ENCODE data around the gene BST1.
"Not testable (repeated sequence)": the region's sequence is repeated elsewhere in the genome, so short reads cannot be mapped to it uniquely, and the experiment has no call there.

The BST1 gene

DNA sequence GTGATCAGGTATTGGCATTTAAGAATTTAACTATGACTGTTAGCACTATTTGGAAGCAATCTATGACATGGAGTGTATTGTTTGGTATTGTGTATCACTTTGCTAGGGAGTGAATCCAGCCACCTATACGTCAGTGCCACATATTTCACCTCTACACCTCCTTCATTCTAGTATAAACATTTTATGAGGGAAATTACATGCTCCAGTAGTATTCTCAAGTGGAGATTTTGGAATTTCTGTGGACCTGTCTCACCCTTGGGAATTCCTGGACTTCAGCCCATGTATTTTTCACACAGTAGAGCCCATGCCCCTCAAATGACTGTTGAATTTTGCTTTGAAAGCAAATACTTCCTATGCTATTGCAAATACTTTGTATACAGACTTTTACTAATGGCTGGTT lies 11.3 kb downstream of the BST1 start:
- DNase-seq = no peak

DNA sequence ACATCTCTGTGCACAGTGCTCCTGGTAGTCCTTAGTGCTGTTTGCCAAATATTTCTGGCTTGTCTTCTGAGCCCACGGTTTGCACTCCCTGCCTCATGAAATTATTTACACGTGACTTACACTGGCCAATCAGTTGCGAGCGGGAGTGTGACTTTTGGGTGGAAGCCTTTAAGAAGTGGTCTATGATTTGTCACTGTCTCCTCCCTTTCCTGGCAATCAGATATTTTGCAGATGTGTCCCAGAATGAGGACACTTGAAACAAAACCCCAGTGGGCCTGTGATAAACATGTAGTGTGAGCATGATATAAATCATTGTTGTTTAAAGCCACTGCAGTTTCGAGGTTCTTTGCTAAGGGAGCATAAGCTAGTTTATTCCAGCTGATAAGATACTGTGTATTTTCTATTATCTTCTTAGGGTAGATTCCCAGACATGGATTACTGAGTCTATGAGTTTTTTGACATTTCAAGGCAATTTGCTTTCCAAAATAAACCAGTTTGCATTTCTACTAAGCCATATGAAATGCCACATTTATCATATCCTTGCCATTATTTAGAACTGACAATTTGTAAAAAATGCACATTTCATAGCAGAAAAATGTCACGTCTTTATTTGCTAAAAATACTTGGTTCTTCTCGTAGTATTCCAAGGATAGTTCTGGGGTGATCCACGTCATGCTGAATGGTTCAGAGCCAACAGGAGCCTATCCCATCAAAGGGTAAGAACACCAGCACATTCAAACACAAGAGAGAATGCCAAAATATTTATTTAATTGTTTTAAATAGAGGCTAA lies 12.0 kb downstream of the BST1 start:
- no peak for DNase-seq

DNA sequence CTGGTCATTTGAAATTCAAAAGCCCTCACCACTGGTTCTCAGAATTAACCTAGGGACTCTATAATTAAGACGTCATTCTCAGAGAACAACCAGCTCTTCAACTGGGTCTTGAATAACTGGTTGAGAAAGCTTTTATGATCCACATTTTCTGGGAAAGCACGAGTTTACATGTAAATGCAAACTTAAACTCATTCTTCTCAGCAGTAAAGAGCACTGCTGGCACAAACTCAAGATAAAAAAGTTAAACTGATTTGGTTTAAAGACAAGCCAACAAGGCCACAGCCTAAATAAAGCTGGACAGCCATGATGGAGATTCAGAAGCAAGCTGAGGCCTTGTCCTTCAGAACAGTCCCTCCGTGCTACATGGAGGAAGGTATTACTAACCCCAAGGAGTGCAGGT lies 13.2 kb downstream of the BST1 start:
- no peak for DNase-seq

DNA sequence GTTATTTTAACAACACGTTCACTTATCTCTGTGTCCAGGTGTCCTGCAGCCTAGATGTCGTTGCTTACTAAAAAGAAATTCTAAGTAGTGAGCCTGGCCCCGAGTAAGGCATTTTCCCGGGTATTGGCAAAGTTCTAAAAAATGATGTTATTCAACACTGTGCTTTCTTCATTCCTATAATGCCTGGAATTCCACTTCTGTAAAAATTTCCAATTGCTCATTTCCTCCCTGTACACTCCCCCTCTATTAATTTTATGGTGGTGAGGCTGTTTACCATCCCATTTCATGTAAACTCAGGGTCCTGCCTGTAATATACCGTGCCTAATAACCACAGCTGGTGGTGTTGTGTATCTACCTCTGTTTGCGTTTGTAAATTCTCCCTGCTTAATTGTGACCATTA lies 14.2 kb downstream of the BST1 start:
- no peak for DNase-seq

DNA sequence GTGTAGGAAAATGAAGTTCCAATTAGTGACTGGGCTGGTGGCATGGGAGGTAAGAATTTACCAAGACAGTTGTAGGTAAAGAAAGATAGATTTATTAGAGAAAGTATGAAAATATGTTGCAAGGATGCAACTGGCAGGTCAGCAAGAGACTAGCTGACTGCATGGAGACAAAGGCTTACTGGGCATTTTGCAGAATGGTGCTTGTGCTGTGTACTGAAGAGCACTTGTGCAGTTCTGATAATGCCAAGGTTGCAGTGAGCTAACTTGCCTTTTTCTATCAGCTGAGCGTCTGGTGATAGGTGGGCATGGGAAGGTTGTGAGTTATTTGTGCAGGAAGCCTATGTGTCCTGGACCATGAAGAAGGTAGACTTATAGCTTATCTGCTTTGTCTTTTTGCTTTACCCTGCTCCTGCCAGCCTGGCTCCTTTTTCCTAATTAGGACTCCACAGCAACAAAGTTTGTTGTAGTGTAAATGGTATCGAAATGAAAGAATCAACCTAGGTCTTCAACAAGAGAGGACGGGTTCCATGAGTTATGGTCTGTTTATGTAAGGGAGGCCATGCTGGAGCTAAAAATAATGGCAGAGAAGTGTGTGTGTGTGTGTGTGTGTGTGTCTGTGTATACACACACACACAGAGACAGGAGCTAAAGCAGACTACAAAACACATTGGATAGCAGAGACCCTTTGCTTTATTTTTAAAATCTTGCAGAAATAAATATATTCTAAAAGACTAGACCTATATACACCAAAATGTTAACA lies 15.0 kb downstream of the BST1 start:
- no peak for DNase-seq

DNA sequence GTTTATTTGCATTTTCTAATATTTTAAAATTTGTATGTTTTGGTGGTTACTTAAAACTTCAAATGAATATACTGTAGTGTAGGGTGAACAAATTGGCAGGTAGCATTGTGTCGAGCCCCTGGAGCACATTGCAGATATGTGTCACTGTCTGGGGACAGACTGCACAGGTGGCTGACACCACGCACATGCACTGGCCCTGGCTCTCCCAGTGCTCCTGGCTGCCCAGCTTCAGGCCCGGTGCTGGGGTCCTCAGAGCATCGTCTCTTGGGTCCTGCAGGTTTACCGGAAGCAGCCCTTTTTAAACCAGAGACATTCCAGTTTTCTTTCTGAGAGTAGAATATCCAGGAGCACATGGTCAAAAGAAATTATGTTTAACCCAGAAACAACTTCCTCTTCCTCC lies 15.6 kb downstream of the BST1 start:
- no peak for DNase-seq

DNA sequence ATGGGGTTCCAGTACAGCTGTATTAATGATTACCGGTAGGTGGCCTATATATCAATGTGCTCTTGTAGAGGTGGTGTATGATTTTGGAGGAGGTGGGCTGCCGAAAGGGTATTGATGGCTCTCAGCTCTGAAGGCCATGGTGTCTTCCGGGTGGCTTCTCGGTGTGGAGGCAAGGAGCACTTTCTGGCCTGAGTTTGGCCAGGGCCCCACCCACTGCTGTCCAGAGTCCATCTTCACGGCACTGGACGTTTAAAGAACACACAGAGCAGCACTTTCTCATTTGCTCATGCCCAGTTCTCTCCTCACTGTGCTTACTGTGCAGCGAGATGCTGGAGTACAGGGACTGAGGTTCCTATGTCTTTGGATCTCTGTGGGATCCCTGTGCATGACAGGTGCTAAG lies 16.1 kb downstream of the BST1 start:
- DNase-seq = no peak

DNA sequence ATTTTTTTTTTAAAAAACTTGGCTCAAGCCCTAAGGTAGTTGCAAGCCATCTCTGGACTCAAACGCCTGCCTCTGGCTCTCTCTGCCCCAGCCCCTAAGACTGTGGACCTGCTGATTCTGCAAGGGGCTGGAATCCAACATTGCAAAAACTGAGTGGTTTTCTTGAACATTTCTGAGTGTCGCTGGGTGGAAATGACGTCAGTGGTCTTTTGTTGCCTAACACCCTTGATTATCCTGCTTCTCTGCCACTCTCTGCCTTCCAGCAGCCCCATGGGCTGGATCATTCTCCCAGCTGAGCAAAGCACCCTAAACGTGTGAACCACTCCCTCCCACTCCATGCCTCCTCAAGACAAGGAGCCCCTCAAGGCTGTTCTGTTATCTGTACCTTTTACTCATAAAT lies 16.6 kb downstream of the BST1 start:
- DNase-seq = no peak

DNA sequence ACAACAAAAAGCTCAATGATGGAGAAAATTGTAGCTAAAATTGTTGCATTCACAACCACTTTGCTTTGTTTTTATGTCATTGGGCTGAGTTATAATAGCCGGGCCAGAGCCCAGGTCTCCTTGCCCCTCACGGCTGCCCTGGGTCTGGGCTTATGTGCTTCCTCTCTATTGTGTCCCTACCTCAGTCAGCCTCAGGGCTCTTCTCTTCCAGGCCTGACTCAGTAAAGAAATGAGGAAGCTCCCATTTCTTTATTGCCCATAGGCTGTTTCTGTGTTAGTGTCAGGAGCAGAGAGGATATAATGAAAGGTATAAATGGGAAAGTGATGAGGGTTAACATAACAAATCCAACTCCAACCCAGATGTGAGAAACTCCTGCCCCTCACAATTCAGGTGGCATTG lies 18.0 kb downstream of the BST1 start:
- DNase-seq = no peak

DNA sequence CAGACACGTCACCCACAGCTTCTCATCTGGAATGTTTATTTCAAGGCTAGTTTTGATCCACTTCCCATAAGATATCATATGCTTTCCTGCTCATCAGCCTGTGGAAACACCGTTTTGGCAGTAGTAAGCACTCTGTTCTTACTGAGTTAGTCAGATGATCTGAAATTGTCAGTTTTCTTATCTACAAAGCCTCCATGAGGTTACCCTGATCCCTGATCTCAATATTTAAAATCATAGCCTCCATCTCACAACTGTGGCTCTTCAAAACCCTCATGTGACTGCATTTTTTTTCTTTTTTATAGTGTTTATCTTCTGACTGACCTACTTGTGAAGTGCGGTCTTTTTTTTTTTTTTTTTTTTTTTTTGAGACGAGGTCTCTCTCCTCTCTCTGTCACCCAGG lies 22.7 kb downstream of the BST1 start:
- DNase-seq = no peak

DNA sequence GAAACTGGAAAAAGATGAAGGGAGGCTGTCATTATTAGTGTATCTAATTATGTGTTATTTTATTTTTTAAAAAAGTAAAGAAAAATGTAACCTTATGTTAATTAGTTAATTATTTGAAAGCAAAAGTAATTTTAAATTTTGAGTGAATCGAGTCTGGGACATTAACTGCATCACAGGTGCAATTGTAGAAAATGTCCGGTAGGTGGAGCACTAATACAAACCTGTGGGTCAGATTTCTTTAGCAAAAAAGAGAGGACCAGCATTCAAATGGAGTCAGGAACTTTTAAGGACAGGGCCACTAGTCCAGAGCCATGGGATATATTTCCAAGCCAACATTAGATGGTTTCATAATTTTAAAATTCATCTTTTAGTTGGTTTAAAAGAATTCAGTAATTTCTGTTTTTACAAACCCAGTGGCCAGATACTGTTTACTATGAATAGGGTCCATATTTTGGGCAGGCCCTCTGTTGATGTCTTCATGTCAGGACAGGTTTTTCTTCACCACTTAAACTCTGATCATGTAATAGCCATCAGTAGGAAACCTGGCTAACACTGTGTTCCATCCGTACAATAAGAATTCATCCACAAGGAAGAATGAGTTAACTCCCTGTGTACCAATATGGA lies 27.2 kb downstream of the BST1 start:
- DNase-seq = no peak

DNA sequence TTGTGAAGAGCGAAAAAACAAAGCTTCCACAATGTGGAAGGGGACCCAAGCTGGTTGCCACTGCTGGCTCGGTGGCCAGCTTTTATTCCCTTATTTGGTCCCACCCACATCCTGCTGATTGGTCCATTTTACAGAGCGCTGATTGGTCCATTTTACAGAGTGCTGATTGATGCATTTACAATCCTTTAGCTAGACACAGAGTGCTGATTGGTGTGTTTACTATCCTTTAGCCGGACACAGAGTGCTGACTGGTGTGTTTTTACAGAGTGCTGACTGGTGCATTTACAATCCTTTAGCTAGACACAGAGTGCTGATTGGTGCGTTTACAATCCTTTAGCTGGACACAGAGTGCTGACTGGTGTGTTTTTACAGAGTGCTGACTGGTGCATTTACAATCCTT lies 30.2 kb downstream of the BST1 start:
- DNase-seq = not testable (repeated sequence)

DNA sequence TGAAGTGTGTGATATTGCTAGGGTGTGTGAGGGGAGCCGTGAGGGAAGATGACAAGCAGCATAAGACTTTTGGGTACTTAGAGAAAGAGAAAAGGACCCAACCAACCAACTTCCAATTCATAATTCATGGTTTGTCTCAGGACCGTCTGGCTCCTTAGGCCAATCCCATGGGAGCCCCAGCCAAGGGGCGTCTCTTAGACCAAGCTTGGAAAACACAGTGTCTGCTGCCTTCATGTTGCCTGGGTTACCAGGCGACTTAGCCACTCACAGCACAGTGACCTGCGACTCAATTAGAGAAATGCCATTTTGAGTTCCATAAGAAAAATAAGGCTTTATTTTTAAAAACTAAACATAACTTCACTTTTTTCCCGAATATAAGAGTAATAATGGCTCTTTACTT lies 32.7 kb downstream of the BST1 start:
- no peak for DNase-seq

DNA sequence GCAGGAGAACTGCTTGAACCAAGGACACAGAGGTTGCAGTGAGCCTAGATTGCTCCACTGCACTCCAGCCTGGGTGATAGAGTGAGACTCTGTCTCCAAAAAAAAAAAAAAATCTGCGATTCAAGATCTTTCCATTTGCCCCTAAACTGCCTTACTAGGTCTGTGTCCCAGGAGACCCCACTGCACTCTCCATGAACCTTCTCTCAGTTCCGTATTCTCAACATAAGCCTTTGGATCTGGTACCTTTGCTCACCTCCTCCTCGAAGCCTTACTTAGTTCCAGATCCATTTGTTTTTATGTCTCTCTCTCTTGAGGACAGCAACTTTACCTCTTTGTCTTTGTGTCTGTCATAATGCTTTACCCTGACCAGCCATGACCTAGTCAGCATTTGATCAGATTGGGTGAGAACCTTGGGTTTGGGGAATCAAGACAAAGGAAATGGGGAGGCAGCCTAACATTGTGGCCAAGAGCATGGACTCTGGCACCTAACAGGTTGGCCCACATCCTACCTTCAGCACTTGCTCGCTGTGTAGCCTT lies 33.7 kb downstream of the BST1 start:
- no peak for DNase-seq

DNA sequence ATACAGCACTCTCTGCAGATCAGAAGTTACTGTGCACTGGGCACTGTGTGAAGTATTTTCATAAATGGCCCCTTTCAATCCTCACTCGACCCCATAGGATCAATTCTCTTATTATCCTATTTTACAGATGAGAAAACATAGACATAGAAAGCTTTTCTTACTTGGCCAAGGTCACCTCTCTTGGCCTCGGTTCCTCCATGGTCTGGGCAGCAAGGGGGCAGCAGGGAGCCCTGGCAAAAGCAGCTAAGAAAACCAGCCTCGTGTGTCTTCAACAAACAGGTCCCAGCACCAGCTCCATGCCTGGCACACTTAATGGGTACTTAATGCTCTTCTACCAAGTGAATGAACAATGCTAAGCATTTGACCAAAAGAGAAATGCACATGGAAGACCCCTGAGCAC lies 34.4 kb downstream of the BST1 start:
- DNase-seq = no peak

DNA sequence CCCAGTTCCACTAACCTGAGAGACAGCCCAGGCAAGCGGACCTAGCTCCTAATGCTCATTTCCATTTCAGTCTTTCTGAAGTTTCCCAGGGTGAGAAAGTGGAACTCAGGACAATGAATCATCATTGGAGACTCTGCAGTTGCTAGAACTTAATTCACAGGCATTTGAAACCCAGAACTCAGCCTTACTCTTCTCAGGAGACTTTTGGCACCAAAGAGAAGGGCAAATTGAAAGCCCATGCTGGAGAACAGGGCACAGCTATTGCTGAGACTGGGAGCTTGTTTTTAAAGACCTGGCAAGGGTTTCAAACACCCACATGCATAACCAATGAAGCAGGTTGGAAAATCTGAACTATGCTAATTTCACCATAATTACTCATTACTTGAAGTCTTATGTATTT lies 36.0 kb downstream of the BST1 start:
- no peak for DNase-seq

DNA sequence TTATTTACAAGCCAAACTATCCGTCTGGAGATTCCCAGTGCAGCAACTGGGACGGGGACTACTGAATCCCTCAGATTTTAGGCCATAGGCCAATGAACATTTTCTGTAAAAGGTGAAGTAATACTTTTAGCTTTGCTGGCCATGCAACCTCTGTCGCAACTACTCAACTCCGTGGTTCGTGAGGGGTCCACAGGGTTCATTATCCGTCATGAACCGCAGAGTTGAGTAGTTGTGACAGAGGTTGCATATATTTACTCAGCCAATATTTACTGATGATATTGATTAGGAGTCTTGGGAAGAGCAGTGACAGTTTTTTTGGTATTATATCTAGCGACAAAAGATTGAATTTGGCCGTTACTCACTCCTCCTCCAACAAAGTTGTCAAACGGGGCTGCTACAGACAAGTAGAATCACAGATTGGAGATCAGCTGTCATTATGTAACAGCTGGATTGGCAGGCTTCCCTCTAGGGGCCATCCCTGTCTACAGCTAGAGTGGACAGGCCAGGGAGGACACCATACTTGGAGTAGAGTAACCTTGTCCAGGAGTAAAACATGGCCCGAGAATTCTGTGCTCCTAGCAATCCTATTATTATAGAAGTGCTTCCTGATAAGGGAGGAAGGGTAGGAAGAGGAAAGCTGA lies 38.0 kb downstream of the BST1 start:
- DNase-seq = no peak

DNA sequence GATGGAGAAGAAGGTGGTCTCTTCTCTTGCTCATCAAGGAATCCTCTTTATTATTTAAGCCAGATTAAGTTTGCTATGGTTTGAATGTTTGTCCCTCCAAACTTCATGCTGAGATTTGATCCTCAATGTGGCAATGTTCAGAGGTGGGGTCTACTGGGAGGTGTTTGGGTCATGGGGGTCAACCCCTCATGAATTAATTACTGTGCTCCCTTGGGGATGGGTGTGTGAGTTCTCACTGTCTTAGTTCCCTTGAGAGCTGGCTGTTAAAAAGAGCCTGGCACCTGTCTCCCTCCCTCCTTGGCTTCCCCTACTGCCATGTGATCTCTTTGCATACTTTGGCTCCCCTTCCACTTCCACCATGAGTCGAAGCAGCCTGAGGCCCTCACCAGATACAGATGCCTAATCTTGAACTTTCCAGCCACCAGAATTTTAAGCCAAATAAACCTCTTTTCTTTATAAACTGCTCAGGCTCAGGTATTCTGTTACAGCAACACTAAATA lies 39.3 kb downstream of the BST1 start:
- no peak for DNase-seq

DNA sequence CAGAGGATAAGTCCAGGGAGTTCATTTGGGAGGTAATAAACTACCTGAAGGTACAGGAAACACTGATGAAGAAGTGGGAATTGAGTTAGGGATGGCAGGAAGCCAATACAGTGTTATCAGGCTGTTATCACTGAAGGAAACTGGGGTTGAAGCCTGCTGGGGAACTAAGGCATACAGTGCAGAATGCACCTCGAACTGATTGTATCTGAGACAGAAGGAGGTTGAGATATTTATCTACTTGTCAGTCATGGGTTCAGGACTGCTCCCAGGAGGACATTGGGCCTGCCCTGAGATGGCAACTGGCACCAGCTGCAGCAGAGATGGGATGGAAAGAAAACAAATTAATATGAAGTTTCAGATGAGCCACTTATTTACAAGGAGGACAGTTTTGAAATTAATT lies 39.8 kb downstream of the BST1 start:
- no peak for DNase-seq

DNA sequence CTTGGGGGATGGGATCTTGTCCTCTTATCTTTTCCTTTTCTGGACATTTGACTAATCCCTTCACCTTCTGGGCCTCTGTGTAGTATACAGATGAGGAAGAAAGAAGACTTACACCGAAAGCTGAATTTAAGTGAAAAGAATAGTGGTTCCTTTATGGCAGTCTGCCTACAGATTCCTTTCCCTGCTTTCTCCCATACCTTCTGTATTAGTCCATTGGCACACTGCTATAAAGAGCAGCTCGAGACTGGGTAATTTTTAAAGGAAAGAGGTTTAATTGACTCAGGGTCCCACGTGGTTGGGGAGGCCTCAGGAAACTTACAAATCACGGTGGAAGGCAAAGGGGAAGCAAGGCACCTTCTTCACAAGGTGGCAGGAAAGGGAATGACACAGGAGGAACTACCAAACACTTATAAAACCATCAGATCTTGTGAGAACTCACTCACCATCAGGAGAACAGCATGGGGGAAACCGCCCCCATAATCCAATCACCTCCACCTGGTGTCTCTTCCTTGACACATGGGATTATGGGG lies 41.2 kb downstream of the BST1 start:
- no peak for DNase-seq

DNA sequence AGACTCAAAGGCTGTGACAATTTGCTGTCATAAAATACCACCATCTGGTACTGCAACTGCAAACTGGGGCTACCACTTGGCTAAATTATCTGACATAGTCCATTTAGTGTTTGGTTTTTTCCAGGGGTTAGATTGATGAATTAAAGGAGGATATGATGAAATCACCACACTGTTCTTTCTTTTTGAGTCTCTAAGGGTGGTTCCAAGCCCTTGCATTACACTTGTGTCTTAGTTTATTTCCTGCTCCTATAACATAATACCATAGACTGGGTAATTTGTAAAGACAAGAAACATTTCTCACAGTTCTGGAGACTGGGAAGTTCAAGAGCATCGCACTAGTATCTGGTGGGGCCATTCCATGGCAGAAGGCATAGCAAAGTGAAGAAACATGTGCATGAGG lies 43.2 kb downstream of the BST1 start:
- no peak for DNase-seq

DNA sequence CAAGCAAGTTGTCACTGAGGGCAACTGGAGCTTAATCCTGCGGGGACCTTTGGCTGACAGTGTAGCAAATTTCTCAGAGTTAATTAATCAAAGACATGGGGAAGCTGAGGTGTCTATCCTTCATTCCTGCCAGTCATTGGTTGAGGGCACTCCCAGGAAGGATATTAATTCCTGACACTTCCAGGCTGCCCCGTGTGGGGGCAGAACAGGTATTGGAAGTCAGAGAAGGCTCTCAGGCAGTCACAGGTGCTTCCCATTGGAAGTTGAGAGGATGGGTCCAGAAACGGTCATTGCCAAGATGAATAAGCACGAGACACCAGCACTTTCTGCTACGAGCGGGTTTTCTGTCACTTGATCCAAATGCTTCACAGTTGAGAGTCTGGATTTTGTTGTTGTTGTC lies 46.1 kb downstream of the BST1 start:
- DNase-seq = no peak

DNA sequence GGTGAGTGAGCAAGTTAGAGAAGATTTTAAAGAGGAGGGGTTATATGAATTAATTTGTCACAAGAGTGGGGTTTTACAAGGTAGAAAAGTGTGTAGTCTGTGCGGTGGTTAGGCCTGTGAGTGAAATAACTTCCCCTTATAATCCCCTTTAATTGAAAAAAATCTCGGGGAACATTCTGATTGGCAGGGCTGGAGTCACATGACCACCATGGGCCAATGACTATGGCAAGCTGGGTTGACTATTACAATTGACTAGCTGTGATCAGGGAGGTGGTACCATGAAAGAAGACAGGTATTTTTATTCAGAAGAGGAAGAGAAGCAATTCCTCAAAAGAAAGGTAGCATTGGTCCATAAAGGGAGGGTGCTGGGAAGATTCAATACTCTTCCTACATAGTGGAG lies 48.3 kb downstream of the BST1 start:
- DNase-seq = no peak

Data from SIG-M5 (cell line).